Ovary (tissue), 9 donors: ENCODE data around the gene NELFCD. TPM values are rescaled to one million over a fixed set of nuclear protein-coding genes. Genes with fewer than 3 reads are reported as not detected.

ENCODE experiments used
- DNase-seq, 5 donors: peaks; one replicate each; pipeline ENCODE4 v3.0.0-alpha.2; 2019 to 2020
- H3K27ac ChIP-seq, 2 donors: fragments of 200-600 bp; one replicate each; pipeline versions ENCODE4 v1.5.1 to v1.8.0; 2019 to 2022
- H3K27me3 ChIP-seq: fragments of 200-600 bp; one replicate; pipeline ENCODE4 v1.8.0; 2022
- H3K36me3 ChIP-seq: fragments of 200-600 bp; sonication (generic); one replicate; pipeline ENCODE4 v1.5.1; 2019
- H3K4me1 ChIP-seq: one replicate; pipeline ENCODE4 v1.8.1; 2013; ENCODE audit warnings: mild to moderate bottlenecking, moderate library complexity; ENCODE audit not compliant: insufficient read depth
- H3K4me3 ChIP-seq: fragments of 200-600 bp; sonication (generic); one replicate; pipeline ENCODE4 v1.5.1; 2017
- H3K9me3 ChIP-seq, 2 donors: fragments of 200-600 bp in 1 of 2; sonication (generic) in 1 of 2; one replicate each; pipeline versions ENCODE4 v1.5.1 to v1.8.1; 2013 to 2019; ENCODE audit warnings: mild to moderate bottlenecking in 1 of 2, moderate library complexity in 1 of 2
- EP300 ChIP-seq: sonication (generic); formaldehyde crosslinking; IDR thresholded peaks from one replicate; pipeline ENCODE4 v1.6.1; 2017; ENCODE audit warnings: antibody characterized with exemption
- POLR2A ChIP-seq: fragments of 450-650 bp; IDR thresholded peaks from one replicate; pipeline ENCODE4 v1.6.1; 2017; ENCODE audit warnings: antibody characterized with exemption, mild to moderate bottlenecking, moderate library complexity
- WGBS, 3 donors: extraction: QIAGEN DNeasy Blood & Tissue Kit in 1 of 3; methylation state at CpG; one replicate each; pipeline versions ENCODE4 v1.1.5 to v1.1.7; 2013 to 2017; 5-methylcytosine and 5-hydroxymethylcytosine counted together
- intact Hi-C, 4 donors: fragments of 100-400 bp; cut with DNase I; formaldehyde crosslinking; loops; one replicate each; pipeline versions ENCODE4 v1.11.0 to v1.15.1; 2022 to 2023
- polyA plus RNA-seq, 2 donors: library from polyadenylated mRNA; stranded (reverse); fragments of 200-250 nt in 1 of 2; fragments of 350-450 nt in 1 of 2; fragmentation: Illumina TruSeq in 1 of 2; extraction: RNeasy Lipid Tissue Mini Kit (QIAGEN cat#74804) in 1 of 2; gene quantifications; one replicate each; pipeline ENCODE4 v1.2.3, GENCODE V29; 2013 to 2014
- total RNA-seq, 7 donors: library from RNA; depleted of rRNA in 2 of 7; stranded (reverse); fragments of >200 nt in 2 of 7; fragmentation: NEBNext Ultra II Directional in 3 of 7; extraction: Animal tissue kit (Norgen Biotek cat#: 25700) in 3 of 7; gene quantifications; one replicate each; pipeline versions ENCODE4 v1.1.0 to v1.2.4, GENCODE V29; 2016 to 2023
- TF ChIP-seq, protein P1 (sequence below), 3 donors: fragments of 450-650 bp in 2 of 3; fragments of 200-600 bp in 1 of 3; IDR thresholded peaks; one replicate each; pipeline versions ENCODE4 v1.5.1 to v1.8.0; 2016 to 2022; ENCODE audit warnings: antibody characterized with exemption in 3 of 3, mild to moderate bottlenecking in 1 of 3
- donor health status: DM: no; HTN: no; CAD: no; lungs with moderate emphysema.
- donor health status: DM: no; HTN: no; CAD: no.
- donor health status: Bipolar disorder and iron deficiency.
- donor health status: DM: yes; HTN: yes; CAD: no.
- donor health status: DM: no; HTN: no; CAD: no.
- donor health status: DM: yes; HTN: yes; CAD: no.

The NELFCD gene
- total and polyA plus RNA-seq, 9 donors = 36.7 to 74.9 (median 59.4) TPM

DNA sequence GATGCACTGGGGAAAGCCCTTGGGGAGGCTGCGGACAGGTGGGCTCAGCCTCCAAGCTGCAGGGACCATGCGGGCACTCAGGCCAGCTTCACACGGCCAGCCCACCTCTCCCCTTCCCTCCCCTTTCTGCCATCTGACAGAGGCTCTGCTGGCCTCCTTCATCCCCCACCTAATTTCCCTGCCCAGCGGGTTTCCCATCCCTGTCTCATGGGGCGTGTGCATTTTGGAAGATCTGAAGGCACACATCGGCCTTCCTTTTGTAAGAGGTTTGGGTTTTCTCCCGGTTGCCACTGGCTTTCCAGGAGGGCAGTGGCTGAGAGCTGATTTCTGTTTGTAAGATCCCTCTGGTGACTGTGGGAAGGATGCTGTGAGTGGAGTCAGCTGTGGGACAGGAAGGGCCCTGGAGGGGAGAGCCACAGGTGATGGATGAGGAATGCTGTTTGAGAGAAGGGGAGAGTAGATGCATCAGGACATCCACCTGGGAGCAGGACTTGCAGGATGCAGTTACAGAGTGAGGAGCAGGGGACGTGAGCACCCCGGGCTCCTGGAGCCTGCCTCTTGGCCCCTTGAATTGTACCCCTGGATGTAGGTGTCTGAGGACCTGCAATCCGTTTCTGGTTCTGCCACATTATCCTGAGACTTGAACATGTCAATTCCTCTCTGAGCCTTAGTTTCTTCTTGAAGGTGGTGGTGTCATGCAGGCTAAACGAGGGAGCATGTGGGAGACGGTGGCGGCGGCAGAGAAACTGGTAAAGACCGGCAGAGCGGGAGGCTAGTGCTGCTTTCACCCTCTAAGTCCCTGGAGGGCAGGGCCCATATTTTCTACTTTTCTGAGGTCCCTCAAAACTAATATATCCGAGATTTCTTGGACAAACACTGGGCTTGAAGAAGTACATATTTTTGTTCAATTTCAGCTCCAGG lies 32.2 kb downstream of the NELFCD start:
- DNase-seq = no peak
- Histone ChIP-seq H3K27ac (no peak overlapping the region), H3K36me3 (no peaks in the 10 kb centered on the region), H3K4me3 (no peak overlapping the region), H3K27me3 (no peaks in the 10 kb centered on the region), H3K9me3 (no peaks in the 10 kb centered on the region), H3K4me1 (peaks cover 7% of the 10 kb centered on the region)
- 84 to 86% (median 85%) methylated on average over 17 of the region's 17 CpGs for WGBS, 3 donors
- TF ChIP-seq, protein P1, sequence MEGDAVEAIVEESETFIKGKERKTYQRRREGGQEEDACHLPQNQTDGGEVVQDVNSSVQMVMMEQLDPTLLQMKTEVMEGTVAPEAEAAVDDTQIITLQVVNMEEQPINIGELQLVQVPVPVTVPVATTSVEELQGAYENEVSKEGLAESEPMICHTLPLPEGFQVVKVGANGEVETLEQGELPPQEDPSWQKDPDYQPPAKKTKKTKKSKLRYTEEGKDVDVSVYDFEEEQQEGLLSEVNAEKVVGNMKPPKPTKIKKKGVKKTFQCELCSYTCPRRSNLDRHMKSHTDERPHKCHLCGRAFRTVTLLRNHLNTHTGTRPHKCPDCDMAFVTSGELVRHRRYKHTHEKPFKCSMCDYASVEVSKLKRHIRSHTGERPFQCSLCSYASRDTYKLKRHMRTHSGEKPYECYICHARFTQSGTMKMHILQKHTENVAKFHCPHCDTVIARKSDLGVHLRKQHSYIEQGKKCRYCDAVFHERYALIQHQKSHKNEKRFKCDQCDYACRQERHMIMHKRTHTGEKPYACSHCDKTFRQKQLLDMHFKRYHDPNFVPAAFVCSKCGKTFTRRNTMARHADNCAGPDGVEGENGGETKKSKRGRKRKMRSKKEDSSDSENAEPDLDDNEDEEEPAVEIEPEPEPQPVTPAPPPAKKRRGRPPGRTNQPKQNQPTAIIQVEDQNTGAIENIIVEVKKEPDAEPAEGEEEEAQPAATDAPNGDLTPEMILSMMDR (IDR thresholded peaks at IDR 0.05) = no peak
- no peak for TF ChIP-seq EP300
- TF ChIP-seq POLR2A = no peak
- intact Hi-C loops = no loop called here

GRCh38 chr20:59013959-59014608 lies 33.0 kb downstream of the NELFCD start:
- WGBS, 3 donors = 75 to 77% (median 77%) methylated on average over 13 of the region's 13 CpGs

DNA sequence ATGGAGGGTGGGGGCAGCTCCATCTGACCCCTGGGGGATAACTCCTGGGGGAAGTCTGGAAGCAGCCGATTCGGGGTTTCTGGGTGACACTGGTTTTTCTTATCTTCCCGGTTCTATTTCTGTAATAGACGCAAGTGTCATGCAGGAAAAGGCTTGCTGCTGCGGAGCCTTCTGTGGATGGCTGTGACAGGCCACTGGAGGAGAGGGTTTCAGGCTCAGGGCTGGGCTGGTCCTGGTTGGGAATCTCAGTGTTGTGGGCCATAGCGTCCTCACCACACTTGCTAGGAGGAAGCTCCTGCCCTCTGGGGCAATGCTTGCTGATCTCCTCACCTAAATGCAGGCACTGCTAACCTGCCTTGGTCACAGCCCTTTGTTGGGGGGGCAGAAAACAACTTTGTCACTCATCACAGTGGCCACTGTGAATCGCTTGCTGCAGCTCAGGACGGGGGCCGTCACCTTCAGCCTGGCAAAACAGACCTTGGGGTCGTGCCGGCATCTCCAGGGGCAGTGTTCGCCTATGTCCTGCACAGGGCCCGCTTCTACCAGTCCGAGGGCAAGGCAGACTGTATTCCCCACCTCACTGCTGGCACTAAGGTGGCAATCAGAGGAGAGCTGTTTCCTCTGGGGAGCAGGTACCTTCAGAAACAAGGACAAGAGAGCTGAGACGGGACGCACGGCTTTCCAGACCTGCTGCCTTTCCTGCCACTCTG lies 33.8 kb downstream of the NELFCD start:
- intact Hi-C loops = no loop called here
- 89 to 96% (median 90%) methylated on average over 17 of the region's 17 CpGs for WGBS, 3 donors
- DNase-seq = no peak

More at GRCh38 chr20:59013959-59014608, 33.0 kb downstream of the NELFCD start:
- intact Hi-C loops = no loop called here
- Histone ChIP-seq H3K9me3 (no peaks in the 10 kb centered on the region), H3K27ac (no peak overlapping the region), H3K36me3 (no peaks in the 10 kb centered on the region), H3K27me3 (no peaks in the 10 kb centered on the region), H3K4me3 (no peak overlapping the region), H3K4me1 (peaks cover 7% of the 10 kb centered on the region)
- DNase-seq = no peak
- TF ChIP-seq, protein P1 (IDR thresholded peaks at IDR 0.05) = no peak
- TF ChIP-seq POLR2A (no peak), EP300 (no peak)

DNA sequence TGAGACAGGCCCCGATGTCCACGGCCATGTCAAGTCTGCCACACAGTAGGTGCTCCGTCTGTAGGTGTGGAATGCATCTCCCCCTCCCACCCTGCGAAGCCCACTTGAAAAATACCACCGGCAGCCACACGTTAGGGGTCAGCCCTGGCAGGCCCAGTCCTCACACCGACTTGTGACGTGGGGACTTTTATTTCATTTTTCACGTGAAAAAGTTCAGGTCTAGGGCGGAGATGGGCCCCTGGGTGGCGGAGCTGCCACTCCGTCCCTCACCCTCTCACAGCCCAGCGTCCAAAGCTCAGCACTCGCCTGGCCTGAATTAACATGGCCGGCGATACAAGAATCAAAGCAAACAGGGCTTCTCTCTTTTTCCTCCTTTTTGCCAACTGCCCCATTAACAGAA lies 34.4 kb downstream of the NELFCD start:
- intact Hi-C loops = no loop called here
- Histone ChIP-seq H3K36me3 (no peaks in the 10 kb centered on the region), H3K4me3 (no peak overlapping the region), H3K27me3 (no peaks in the 10 kb centered on the region), H3K27ac (no peak overlapping the region), H3K4me1 (peaks cover 7% of the 10 kb centered on the region), H3K9me3 (no peaks in the 10 kb centered on the region)
- TF ChIP-seq, protein P1 (IDR thresholded peaks at IDR 0.05) = no peak
- TF ChIP-seq EP300 = no peak
- TF ChIP-seq POLR2A = no peak
- no peak for DNase-seq
- 90 to 94% (median 93%) methylated on average over 16 of the region's 16 CpGs for WGBS, 3 donors

More for the DNA sequence above, 33.8 kb downstream of the NELFCD start:
- Histone ChIP-seq H3K27me3 (no peaks in the 10 kb centered on the region), H3K4me1 (peaks cover 7% of the 10 kb centered on the region), H3K27ac (no peak overlapping the region), H3K36me3 (no peaks in the 10 kb centered on the region), H3K4me3 (no peak overlapping the region), H3K9me3 (no peaks in the 10 kb centered on the region)
- TF ChIP-seq, protein P1 (IDR thresholded peaks at IDR 0.05) = no peak
- no peak for TF ChIP-seq EP300
- no peak for TF ChIP-seq POLR2A
